Inflammatory macrophage (primary cell): ENCODE measurements around the gene CBX2.
"Not testable (repeated sequence)": the region's sequence is repeated elsewhere in the genome, so short reads cannot be mapped to it uniquely, and the experiment has no call there.

ENCODE experiments used
- DNase-seq, 2 donors: peaks; one replicate each; pipeline ENCODE4 v3.0.0-alpha.2; 2020 to 2022

Gene CBX2

GRCh38 chr17:79772726-79773125 is 5.2 kb upstream of the CBX2 start:
- not testable (repeated sequence) for DNase-seq

GRCh38 chr17:79774561-79774975 is 3.4 kb upstream of the CBX2 start:
- no peak for DNase-seq

GRCh38 chr17:79775632-79776031 is 2.3 kb upstream of the CBX2 start:
- DNase-seq, result no peak

- no peak for DNase-seq
These were observed 1.4 kb upstream of the CBX2 start for GRCh38 chr17:79776376-79777119.

GRCh38 chr17:79777120-79777893 is 641 bp upstream of the CBX2 start:
- DNase-seq, result peak; percentile 25 to 30

- DNase-seq, result no peak
These were observed 646 bp downstream of the CBX2 start for GRCh38 chr17:79778504-79779083.

GRCh38 chr17:79779084-79779529 is 1.2 kb downstream of the CBX2 start:
- DNase-seq, result no peak

- DNase-seq, result no peak
These were observed 1.9 kb downstream of the CBX2 start for GRCh38 chr17:79779661-79780365.

- no peak for DNase-seq
These were observed 3.2 kb downstream of the CBX2 start for GRCh38 chr17:79781012-79781650.

- DNase-seq, result no peak
These were observed 4.0 kb downstream of the CBX2 start for GRCh38 chr17:79781736-79782575.

- DNase-seq, result no peak
These were observed 5.9 kb downstream of the CBX2 start for GRCh38 chr17:79783891-79784290.

GRCh38 chr17:79784353-79785016 is 6.5 kb downstream of the CBX2 start:
- no peak for DNase-seq

- no peak for DNase-seq
These were observed 7.3 kb downstream of the CBX2 start for GRCh38 chr17:79785017-79785899.

- no peak for DNase-seq
These were observed 8.2 kb downstream of the CBX2 start for GRCh38 chr17:79785900-79786810.

GRCh38 chr17:79786930-79787643 is 9.1 kb downstream of the CBX2 start:
- no peak for DNase-seq

- DNase-seq, result no peak
These were observed 10.5 kb downstream of the CBX2 start for GRCh38 chr17:79788455-79788854.

- DNase-seq, result no peak
These were observed 11.3 kb downstream of the CBX2 start for GRCh38 chr17:79788989-79789942.
